Uterus (tissue), 2 donors: ENCODE results near the gene STAG1.

Experiments
- POLR2A ChIP-seq, 2 donors: fragments of 450-650 bp; IDR thresholded peaks; one replicate each; pipeline ENCODE4 v1.6.1; 2016; ENCODE audit warnings: antibody characterized with exemption in 2 of 2, mild to moderate bottlenecking in 1 of 2, moderate library complexity in 1 of 2
- TF ChIP-seq, protein P1 (sequence below), 4 experiments: fragments of 200-600 bp in 2 of 4; fragments of 450-650 bp in 2 of 4; sonication (generic) in 2 of 4; IDR thresholded peaks; one replicate each; pipeline ENCODE4 v1.5.1; 2016 to 2019; ENCODE audit warnings: antibody characterized with exemption in 4 of 4, mild to moderate bottlenecking in 2 of 4, moderate library complexity in 1 of 4

DNA sequence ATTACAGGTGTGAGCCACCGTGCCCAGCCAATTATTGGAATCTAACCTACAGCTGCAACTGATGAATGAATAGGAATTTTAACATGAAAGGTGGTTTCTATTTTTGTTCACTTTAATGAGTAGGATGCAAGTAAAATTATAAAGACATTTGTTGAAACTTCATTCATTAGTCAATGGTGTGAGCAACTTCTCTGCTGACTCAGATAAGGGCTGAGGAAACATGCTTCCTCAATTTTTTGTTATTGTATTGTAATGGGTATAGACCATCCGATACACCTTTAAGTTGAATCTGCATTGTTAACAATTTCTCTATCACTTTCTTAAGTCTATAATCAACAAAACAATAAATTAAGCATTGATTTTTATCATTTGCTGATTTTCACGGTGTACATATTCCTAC is 127.8 kb downstream of the STAG1 start:
- TF ChIP-seq, protein P1, sequence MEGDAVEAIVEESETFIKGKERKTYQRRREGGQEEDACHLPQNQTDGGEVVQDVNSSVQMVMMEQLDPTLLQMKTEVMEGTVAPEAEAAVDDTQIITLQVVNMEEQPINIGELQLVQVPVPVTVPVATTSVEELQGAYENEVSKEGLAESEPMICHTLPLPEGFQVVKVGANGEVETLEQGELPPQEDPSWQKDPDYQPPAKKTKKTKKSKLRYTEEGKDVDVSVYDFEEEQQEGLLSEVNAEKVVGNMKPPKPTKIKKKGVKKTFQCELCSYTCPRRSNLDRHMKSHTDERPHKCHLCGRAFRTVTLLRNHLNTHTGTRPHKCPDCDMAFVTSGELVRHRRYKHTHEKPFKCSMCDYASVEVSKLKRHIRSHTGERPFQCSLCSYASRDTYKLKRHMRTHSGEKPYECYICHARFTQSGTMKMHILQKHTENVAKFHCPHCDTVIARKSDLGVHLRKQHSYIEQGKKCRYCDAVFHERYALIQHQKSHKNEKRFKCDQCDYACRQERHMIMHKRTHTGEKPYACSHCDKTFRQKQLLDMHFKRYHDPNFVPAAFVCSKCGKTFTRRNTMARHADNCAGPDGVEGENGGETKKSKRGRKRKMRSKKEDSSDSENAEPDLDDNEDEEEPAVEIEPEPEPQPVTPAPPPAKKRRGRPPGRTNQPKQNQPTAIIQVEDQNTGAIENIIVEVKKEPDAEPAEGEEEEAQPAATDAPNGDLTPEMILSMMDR (IDR thresholded peaks at IDR 0.05): no peak
- no peak for TF ChIP-seq POLR2A (IDR thresholded peaks at IDR 0.05)
